ENCODE results near the gene RANBP17.

GRCh38 chr5:170817195-170817594 lies 44.6 kb upstream of the RANBP17 start:
- TF ChIP-seq CTCF (IDR thresholded peaks at IDR 0.05) (no peak), POLR2A (IDR thresholded peaks at IDR 0.05) (no peak), POLR2AphosphoS5 (IDR thresholded peaks at IDR 0.05) (no peak)
